Femur (tissue), 1 donor: ENCODE measurements around the gene TTC3.

ENCODE experiments used
- DNase-seq: peaks from one replicate; pipeline ENCODE4 v3.0.0-alpha.2; 2017

Gene TTC3

DNA sequence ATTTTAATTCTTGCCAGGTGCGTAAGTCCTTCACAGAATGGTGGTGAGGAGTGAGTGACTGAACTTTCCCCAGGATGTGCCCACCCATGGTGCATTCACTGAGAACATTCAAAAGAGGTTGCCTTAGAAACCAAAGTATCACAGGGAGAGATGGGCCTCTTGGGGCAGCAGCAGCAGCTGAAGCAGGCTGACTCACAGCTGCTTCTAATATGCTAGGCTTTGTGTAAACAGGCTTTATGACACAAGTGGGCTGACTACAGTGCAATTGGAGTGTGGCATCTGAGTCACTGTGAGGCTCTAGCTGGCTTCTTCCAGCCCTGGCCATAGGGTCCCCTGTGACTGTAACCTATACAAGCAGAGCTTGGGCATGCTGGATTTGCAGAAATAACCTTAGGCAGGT is 12.8 kb upstream of the TTC3 start:
- peak; percentile 78 for DNase-seq

DNA sequence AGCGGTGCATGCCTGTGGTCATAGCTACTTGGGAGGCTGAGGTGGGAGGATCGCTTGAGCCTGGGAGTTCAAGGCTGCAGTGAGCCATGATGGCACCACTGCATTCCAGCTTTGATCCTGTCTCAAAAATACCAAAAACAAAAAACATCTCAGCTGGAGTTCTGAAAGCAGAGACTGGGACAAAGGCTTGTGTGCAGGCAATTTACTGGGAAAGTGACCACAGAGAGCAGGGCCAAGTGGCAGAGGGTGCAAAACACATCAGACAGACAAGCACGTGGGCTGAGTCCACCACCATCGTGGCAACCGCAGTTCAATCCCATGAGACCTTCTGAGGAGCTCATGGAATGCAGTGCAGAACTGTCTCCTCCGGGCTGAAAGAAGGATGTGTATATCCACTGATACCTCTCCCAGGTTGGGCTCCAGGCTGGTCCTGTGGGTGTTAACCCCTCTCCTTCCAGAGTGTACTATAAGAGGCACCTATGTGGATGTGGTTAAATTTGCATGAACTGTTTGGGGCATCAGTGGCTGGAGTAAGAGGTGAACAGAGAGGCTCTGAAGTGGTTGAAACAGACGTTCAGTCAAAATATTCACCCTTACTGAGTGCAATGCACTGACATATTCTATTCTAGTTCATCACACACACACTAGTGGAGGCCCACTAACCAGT is 11.0 kb upstream of the TTC3 start:
- DNase-seq: peak; percentile 48

DNA sequence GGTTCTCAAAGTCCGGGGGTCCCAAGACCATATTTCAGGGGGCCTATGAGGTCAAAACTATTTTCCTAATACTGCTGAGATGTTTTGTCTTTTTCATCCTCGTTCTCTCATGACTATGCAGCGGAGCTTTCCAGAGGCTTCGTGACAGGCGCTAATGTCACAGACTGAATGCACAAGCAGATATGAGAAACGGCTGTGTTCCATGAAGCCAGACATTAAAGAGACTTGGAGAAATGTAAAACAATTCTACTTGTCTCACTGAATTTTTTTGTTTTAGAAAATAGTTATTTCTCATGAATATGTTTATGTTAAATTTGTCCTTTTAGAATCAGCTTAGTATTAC is 10.5 kb upstream of the TTC3 start:
- DNase-seq: no peak

DNA sequence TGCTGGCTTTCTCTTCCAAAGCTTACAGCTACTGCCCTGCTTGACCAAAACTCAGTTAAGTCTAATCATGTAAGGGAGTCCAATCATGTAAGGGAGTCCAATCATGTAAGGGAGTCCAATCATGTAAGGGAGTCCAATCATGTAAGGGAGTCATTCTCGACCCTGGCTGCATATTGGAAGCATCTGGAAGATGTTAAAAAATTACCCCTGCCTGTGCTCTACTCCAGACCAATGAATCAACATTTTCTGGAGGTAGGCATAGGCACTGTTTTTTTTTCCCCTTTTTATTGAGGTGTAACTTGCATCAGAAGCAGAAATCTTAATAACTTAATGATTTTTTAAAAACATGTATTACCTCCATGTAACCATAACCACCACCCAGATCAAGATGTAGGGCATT is 9.6 kb upstream of the TTC3 start:
- DNase-seq: no peak

DNA sequence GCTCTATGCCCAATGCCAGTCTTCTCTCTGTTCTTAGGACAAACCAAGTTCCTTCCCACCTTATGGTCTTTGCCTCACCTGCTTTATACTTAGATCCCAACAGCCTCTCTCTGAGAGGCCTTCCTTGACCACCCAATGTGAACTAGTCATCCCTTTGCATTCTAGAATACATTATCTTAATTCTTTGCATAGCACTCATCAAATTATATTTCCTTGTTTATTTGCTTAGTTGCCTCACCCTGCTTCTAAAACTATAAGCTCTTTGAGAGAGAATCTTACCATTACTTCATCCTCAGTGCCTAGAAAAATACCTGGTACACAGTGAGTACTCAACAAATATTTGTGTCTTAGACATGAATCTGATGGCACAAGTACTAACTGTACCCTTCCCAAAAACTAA is 8.2 kb upstream of the TTC3 start:
- DNase-seq: no peak

DNA sequence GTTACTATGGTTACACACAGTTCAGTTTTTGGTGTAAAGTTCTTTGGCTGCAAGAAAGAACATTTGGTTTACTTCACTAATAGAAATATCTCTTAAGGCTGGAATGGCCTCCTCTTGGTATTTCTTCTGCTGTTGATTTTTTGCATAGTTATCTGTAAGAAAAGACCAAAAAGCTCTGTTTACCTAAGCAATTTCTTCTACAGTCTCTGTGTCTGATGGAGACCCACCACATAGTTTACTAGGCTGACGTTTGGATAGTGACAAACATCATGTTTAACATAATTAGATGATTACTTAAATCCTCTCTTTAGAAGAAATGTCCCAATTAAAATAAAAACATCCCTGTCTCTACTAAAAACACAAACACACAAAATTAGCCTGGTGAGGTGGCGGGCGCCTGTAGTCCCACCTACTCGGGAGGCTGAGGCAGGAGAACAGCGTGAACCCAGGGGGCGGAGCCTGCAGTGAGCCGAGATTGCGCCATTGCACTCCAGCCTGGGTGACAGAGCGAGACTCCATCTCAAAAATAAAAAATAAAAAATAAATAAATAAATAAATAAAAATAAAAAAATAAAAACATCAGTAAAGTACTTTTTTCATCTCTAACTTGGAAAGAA is 7.4 kb upstream of the TTC3 start:
- DNase-seq: no peak

DNA sequence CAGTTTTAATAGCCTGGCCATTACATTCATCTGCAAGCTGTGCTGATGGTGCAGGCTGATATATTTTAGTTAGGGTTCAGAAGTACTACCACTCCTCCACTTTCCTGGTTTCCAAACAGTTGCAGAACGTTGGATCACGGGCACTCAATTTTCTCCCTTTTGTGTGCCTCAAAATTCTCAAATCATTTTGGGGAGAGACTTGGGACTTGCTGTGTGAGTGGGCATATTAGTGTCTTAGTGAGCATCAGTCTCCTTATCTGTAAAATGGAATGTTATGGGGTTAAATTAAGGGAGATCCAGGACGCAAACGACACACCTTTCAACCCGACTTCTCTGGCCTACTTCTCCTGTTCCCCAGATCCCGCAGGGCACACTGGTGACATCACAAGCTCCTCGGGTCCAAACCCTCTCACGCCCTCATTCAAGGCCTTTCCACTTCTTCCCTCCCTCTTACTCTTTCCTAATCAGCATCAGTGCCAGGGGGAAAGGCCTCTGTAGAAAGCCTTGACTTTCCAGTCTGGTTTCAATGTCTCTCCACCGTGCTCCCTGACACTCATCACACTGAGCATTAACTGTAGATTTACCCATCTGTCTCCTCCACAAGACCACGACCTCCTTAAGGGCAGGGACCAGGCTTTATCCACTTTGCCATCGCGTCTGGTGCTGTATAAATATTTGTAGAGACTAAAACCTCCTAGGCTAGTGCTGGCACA is 1.3 kb upstream of the TTC3 start:
- DNase-seq: peak; percentile 75

DNA sequence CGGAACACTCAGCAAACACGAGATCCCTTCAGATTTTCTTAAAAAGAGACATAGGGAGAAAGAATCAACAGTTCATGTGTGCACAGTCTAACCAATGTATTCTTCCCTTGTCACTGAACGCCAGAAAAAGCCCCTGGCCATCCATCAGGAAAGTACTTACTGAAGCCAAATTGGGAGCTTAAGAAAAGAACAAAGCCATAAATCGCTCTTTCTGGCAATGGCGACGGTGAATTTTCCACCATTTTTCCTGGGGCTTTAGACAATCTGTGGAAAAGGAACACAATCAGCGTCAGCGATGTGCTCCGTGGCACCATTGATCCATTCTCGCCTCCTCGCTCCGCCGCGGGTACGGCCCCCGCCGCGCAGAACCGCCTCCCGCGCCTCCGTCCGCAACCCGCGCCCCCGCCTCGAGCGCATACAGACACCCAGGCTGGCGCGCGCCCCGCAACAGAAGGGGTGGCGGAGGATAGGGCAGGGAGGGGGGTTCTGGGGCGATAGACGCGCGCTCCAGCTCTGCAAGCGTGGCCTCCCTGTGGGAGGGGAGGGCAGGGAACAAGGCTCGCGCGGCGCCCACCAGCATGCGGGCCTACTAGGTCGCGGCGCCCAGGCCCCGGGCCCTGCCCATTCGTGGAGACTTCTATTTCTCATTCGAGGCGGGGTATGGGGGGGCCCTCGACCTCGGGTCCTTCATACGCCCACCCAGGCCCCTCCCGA is 623 bp upstream of the TTC3 start:
- DNase-seq: peak; percentile 94

DNA sequence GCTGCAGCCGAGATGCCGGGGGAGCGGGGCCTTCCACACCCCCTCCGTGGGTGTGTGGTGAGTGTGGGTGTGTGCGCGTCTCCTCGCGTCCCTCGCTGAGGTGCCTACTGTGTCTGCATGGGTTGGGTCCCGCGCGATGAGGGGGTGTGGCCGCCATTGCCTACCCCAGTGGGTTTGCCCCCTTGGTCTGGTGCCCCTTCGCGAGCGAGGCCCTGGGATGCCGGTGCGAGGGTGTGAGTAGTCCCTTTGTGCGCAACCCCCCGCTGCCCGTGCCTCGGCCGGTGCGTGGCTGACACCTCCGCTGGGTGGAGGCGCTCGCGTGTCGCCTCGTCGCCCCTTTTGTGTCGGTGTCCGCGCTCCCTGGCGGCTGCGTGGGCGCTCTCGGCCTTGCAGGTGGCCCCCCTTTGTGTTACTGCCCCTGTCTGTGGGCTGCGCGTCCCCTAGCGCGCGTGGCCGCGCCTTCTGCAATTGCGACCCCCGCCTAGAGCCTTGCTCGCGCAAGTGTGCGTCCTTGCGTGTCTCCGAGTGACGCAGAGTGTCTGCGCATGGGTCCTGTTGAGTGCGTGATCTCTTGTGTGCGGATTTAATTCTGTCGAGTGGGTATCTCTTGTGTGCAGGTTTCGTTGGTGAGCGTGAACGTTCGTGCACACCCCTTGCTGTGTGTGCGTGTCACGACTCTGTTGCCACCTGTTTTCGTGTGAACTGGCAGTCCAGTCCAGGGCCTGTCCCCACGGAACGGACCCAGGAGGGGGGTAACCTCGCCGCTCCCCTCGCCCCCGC is 553 bp downstream of the TTC3 start:
- DNase-seq: peak; percentile 79

DNA sequence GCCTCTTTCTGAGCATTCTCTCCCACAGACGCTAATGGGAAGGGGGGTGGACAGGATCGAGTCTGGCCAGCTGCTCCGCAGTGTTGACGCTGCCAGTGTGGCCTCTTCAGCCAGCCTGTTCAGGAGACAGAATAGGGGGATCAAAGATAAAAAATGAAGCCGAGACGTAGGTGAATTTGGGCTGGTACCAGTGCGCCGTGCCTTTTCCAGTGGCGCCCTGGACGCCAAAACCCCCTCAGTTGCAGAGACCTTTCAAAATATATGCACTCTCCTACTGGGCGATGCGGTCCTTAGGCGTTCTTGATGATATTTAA is 1.1 kb downstream of the TTC3 start:
- no peak for DNase-seq

DNA sequence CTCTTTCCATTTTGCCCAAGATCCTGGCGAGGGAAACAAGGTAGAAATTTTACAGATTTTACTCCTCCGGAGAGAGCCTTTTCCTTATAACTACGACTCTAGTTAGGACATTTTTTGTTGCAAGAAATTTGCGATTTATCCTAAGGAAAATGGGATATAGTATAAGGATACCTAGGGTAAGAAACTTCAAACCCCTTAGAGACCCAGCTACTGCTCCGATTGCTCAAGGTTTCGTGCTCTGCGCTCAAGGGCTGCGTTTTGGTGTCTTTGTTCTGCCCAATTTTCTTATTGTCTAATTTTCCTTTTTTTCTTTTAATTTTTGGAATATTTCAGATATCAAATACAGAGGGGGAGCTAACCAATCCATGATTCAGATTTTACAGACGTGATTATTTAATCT is 1.5 kb downstream of the TTC3 start:
- DNase-seq: no peak

DNA sequence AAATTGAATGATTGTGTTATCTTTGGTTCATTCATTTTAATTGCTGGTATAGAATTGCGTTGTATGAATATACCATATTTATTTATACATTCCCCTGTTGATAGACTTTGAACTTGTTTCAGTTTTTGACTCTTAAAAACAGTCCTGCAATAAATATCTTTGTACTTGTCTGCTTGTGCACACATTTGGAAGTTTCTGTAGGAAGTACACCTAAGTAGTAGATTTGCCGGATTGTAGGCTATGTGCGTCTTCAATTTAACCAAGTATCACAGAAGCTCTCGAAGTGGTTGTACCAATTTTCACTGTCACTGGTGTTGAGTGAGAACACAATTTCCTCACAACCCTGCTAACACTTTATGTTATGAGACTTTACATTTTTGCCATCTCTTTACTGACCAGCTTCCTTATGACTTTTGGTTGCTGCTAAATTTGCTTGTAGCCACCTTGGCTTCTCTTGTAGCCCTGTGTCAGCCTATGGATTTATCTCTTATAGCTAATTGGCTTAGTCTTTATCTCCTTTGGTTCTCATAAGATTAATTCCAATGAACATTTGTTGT is 2.2 kb downstream of the TTC3 start:
- DNase-seq: no peak

DNA sequence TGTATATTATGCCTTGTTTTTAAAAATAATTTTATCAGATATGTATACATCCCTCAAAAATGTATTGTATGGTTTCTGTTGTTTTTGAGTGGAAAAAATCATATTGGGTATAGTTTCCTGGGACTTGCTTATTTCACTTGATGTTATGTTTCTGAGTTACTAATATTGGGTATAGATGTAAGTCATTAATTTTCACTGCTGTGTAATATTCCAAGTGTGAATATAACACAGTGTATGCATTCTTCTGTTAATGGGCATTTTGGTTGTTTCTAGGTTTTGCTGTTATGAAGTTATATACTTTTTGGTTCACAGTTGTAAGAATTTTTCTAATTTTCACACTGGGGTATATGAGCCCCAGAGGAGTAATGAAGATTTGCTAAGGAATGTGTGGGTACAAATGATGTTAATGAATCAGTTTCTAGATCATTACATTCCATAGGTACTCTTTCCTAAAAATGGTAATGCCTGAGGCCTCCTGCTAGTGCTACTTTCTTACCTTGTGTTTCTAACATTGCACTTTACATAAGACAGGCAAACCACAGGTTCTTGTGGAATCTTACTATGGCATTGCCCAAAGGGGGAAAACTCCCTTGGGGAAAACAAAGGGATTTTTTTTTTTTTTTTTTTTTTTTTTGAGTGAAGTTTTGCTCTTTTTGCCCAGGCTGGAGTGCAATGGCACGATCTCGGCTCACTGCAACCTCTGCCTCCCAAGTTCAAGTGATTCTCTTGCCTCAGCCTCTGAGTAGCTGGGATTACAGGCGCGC is 3.2 kb downstream of the TTC3 start:
- no peak for DNase-seq

DNA sequence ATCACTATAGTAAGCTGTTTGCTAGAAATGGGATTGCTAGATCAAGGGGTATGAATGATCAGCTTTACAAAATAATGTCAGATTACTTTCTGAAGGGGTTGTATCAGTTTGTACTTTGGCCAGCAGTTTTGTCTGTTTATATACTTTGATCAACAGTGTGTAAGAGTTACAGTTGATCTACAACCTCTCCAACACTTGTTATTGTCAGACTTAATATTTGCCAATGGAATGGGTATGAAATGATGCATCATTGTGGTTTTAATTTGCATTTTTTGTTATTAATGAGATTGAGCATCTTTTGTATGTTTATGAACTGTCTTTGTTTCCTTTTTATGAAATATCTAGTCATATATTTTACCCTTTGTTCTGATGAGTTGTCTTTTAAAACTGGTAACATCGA is 4.3 kb downstream of the TTC3 start:
- DNase-seq: no peak

DNA sequence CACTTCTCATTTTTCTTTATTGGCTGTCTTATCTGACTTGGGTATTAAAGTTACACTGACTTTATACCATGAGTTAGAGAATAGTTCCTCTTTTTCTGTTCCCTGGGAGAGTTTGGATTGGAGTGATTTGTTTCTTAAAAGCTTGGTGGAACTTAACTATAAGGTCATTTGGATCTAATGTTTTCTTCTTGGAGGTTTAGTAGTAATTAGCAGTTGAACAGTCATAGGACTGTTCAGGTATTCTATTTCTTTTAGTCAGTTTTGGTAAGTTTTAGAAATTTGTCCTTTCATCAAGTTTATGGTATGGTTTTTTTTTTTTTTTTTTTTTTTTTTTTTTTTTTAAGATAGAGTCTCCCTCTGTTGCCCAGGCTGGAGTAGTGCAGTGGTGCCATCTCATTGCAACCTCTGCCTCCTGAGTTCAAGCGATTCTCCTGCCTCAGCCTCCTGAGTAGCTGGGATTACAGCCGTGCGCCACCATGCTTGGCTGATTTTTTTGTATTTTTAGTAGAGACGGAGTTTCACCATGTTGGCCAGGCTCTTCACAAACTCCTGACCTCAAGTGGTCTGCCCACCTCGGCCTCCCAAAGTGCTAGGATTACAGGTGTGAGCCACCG is 6.3 kb downstream of the TTC3 start:
- no peak for DNase-seq

DNA sequence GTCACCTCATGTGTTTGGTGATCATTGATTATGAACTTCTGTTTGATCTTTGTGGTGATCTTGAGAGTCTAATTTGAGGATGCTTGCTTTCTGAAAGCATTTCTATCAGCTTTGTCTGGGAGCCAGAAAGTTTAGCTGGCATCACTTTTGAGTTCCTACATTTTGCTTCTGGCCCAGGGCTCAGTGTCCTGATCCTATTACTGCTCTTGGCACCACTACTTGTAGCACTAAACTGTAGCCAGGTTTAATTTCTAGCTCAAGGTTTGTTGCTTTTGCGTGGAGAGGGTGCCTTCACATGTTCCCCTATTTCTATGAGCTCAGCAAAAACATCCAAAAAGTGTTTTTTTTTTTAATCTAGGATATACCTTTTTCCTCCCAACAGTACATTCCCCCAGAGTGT is 9.3 kb downstream of the TTC3 start:
- no peak for DNase-seq

DNA sequence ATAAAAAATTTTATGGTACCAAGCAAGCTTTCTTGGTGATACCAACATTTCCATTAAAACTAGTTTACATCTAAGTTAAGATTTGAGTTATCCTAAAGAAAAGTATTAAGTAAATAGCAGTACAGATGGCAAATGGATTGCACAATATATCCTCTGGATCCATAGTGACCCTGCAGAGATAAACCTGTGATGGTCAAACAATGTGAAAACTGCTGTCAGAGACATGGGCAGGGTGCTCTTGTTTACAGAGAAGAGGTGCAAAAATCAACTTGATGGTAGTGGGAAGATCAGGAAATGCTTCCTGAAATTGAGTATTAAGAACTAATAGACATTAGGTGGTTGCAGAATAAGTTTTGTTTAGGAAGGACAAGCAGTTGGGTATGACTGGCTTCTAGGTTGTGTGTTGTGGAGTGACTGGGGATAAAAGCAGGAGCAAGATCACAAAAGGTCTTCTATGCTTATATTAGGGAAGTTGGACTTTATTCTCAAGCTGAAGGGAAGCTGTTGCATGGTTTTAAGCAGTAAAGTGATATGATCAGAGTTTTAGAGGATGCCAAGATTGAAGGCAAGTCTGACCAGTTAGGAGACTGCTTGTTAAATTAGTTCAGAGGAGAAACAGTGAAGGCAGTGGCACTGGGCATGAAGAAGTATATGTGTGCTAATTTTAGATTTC is 9.9 kb downstream of the TTC3 start:
- DNase-seq: no peak

DNA sequence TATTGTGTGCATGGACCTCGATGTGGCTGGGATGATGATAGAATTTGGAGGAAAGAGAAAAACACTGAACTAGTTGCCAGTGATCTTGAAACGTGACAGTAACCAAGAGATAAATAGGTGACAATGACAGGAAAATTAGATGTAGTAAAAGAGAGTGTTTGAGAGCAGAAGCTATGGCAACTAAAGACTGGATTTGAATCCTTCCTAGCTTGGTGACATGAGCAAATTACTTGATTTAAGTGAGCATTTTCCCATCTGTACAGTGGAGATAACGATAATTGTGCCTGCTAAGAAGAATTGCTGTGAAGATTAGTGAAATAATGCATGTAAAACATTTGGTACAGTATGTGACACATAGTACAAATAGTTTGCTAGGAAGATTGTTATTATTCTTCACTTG is 12.7 kb downstream of the TTC3 start:
- DNase-seq: no peak

DNA sequence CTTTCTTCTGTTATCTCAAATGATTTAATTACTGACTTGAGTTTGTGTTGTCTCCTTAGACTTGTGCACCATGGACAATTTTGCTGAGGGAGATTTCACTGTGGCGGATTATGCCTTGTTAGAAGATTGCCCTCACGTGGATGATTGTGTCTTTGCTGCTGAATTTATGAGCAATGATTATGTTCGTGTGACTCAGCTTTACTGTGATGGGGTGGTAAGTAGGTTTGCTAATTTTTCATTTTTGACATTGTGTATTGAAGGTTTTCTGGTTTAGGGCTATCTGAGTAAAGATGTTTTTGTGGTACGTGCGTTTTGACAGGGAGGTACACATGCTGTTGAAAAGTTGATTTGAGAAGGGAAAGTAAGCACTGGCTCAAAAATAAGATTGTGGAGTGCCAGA is 14.1 kb downstream of the TTC3 start:
- no peak for DNase-seq

DNA sequence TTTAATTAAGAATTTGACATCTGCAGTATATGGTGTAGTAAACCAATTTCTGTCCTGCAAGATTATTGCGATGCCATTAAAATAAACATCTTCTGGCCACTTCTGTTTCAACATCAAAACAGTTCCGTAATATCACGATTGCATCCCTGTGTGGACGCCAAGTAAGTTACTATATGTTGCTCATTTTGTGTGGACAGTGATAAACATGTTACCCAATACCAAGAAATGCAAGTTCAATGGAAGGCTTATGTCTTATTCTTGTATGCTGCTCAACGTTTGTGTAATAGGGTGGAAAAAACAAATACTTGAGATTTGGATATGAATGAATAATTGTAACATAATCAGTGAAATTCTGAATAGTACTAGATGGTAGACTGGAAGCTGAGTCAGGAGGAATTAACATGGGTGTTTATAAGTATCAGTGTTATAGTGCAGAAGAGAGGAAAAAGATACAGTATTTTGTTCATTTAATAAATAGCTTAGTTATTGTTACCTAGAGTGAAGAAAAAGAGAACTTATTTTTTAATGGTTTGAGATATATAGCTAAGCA is 15.2 kb downstream of the TTC3 start:
- no peak for DNase-seq

DNA sequence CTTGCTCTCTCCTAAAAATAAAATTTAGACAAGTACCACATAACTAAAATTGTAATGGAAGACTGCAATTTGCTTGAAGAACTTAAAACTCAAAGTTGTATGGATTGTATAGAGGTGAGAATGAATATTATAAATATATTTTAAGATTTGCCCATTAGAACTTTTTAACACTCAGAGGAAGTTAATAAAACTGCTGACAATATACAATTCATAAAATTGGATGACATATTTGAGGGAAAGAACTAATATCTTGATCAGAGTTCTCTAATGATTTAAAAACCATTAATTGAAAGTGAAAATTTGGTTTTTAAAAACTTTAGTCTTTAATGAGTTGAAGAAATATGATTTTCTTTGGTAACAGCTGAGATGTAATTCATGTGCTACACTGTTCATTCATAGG is 20.9 kb downstream of the TTC3 start:
- no peak for DNase-seq
